Measurements from ENCODE around the gene SELENOH.
"Not testable (repeated sequence)": the region's sequence is repeated elsewhere in the genome, so short reads cannot be mapped to it uniquely, and the experiment has no call there.

Gene SELENOH, protein sequence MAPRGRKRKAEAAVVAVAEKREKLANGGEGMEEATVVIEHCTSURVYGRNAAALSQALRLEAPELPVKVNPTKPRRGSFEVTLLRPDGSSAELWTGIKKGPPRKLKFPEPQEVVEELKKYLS

DNA sequence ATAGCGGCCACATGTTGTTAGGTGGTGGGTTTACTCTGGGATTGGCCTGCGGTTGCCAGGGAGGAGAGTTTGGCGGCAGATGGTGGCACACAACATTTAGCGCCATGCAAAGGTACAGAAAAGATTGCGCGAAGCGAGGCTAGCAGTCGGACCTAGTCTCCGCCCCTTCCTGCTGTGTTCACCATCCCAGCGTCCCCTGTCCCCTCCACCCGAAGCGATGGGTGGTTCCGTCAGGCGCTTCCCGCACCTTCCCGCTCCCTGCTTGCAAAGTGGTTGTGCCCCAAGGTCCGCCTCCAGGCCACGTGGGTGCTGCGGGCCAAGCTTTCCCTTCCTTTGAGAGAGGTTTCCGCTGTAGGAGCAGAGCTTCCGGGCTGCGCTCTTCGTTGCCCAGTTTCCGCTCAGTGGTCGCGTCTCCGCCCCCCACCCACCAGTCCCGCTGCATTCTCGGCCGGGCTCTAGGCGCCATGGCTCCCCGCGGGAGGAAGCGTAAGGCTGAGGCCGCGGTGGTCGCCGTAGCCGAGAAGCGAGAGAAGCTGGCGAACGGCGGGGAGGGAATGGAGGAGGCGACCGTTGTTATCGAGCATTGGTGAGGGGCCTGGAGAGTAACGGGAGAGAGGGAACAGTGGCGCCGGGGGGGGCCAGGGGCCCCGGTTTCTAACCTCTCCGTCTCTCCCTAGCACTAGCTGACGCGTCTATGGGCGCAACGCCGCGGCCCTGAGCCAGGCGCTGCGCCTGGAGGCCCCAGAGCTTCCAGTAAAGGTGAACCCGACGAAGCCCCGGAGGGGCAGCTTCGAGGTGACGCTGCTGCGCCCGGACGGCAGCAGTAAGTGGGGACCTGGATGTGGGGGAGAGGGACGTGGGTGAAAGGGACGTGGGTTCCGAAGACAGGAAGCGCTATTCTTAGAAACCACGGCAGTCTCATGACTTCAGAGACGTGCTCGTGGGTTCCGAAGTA lies at the start of gene SELENOH:
SELENOH (plus strand) TSS at position 360 of the 955 bp plus-strand sequence; CDS start at position 465, 105 bp downstream.
- H3K4me3 ChIP-seq (ENCODE audit: low read depth, low read length): peak within 1 kb of the TSS; percentile 97

DNA sequence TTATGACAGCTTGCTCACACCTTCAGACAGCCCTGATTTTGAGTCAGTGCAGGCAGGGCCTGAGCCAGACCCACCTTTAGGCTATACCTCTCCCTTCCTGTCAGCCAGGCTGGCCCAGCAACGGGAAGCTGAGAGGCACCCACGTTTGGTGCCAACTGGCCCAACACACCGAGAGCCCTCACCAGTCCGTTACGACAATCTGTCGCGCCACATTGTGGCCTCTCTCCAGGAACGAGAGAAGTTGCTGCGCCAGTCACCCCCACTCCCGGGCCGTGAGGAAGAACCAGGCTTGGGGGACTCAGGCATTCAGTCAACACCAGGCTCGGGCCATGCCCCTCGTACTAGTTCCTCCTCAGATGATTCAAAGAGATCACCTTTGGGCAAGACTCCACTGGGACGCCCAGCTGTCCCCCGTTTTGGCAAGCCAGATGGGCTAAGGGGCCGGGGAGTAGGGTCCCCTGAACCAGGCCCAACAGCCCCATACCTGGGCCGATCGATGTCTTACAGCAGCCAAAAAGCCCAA lies 42.4 kb upstream of the SELENOH start:
- no peak overlapping the region for H3K4me3 ChIP-seq (ENCODE audit: low read depth, low read length)

DNA sequence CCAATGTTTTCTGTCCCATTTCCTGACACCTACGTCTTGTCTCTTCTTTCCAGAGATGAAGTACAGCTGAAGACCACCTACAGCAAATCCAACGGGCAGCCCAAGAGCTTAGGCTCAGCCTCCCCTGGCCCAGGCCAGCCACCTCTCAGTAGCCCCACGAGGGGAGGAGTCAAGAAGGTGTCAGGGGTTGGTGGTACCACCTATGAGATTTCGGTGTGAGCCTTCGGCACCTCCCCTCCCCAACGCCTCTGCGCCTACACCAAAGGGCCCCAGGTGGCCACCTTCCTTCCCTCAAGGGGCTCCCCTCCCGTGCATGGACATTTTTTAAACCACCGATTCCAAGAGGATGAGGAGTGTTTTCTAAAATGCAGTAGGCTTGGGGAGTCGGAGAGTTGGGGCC lies 41.5 kb upstream of the SELENOH start:
- no peak overlapping the region for H3K4me3 ChIP-seq (ENCODE audit: low read depth, low read length)

DNA sequence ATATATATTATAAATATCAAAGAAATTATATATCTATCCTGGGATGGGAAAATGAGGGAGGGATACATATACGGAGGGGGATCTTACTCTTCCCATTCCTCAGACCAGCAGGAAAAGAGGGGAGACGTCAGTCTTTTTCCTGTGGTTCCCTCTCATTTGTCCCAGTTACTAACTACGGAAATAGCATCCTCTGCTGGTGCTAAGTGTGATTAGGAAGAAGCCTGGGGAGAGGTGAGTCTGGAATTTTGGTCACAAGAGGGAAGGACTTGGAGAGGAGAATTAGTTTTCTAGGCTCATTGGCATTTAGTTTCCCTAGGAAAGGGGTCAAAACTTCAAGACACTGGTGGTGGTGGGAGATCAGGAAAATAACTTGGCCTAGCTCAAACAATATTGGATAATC lies 40.9 kb upstream of the SELENOH start:
- no peak overlapping the region for H3K4me3 ChIP-seq (ENCODE audit: low read depth, low read length)

DNA sequence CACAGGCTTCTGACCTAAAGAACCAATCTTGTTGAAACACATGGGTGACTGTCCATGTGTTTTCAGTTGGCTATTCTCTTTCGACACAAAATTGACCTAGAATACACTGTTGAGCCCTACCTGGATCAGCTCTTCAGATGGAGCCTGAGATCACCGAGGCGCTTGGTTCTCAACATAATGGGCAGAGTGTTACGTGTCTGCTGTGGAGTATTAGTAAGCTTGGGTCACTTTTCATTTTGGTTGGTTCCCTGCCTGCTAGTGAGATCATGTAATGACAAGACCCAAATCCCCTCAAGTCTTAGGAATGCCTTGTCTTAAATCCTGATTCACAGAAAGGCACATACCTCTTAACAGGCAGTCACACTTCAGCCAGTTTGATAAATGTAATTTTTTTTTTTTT lies 38.0 kb upstream of the SELENOH start:
- H3K4me3 ChIP-seq (ENCODE audit: low read depth, low read length): no peak overlapping the region

DNA sequence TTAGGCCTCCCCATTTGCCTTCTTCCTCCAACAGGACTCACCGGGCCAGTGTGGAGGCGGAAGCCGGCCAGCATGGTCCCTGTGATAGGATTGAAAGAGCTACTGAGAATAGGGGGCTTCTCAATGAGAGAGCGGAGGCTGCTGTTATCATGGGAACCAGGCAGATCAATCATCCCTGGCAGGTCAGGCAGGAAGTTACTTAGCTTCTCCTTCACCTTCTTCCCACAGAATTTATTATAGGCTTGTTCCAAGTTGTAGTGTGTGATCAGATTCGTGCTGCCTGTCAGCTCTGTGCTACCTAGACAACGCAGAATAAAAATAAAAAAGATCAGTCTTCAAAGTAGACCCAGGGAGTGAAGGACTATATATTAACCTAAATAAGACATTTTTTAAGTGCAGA lies 36.4 kb upstream of the SELENOH start:
- H3K4me3 ChIP-seq (ENCODE audit: low read depth, low read length): no peak overlapping the region

DNA sequence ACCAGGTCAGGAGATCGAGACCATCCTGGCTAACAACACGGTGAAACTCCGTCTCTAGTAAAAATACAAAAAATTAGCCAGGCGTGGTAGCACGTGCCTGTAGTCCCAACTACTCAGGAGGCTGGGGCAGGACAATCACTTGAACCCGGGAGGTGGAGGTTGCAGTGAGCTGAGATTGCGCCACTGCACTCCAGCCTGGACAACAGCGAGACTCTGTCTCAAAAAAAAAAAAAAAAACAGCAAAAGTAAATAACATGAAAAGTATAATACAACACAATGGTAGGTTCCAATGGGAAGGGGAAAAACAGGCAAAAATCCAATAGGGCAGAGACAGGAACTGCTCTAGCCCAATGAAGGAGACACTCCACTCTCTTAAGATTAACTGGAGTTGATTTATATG lies 35.9 kb upstream of the SELENOH start:
- H3K4me3 ChIP-seq (ENCODE audit: low read depth, low read length): not testable (repeated sequence)

DNA sequence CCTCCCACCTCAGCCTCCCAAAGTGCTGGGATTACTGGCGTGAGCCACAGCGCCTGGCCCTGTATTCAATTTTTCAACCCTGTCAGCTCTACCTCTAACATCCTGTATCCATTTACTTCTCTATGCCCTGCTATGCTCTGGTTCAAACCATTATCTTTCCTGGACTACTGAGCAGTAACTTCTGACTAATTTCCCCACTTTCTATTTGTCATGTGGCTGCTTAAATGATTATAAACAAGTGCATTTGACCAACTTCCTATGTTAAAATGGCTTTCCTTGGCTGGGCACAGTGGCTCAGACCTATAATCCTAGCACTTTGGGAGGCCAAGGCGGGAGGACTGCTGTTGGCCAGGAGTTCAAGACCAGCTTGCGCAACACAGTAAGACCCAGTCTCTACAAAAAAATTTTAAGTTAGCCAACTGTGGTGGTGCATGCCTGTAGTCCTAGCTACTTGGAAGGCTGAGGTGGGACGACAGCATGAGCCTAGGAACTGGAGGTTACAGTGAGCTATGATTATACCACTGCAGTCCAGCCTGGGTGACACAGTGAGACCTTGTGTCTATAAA lies 31.4 kb upstream of the SELENOH start:
- no peak overlapping the region for H3K4me3 ChIP-seq (ENCODE audit: low read depth, low read length)

DNA sequence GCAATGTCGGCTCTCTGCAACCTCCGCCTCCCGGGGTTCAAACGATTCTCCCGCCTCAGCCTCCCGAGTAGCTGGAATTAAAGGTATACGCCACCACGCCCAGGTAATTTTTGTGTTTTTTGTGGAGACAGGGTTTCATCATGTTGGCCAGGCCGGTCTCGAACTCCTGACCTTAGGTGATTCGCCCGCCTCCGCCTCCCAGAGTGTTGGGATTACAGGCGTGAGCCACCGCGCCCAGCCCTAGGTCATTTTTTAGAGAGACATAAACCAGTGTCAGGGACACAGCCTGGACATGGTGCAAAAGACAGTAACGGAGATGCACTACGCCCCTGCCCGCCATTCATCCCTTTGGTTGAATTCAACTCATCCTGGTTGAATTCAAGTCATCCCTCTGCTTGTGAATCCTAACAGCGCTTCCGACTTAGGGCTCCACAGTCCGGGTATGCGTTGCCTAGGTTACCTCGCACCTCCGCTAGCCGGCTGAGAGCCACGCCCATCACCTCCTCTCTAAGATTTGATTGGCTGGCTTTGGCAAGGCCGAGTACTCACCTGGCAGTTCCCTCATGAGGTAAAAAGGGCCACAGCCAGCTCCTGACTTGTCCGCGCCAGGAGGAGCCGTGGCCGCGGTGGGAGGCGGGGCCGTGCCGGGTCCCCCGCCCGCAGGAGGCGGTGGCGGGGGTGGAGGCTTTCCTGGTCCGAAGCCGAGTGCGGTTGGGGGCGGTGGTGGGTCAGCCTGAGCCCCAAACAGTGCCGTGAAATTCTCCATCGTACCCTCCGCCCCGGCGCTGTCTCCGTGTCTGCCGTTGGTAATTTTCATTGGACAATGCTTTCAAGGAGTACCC lies 29.7 kb upstream of the SELENOH start, which contains the start of gene MED19:
MED19 (minus strand) TSS at position 802 of the 842 bp plus-strand sequence; CDS start at position 766, 36 bp downstream.
- peak within 1 kb of the TSS; percentile 100 for H3K4me3 ChIP-seq (ENCODE audit: low read depth, low read length)

DNA sequence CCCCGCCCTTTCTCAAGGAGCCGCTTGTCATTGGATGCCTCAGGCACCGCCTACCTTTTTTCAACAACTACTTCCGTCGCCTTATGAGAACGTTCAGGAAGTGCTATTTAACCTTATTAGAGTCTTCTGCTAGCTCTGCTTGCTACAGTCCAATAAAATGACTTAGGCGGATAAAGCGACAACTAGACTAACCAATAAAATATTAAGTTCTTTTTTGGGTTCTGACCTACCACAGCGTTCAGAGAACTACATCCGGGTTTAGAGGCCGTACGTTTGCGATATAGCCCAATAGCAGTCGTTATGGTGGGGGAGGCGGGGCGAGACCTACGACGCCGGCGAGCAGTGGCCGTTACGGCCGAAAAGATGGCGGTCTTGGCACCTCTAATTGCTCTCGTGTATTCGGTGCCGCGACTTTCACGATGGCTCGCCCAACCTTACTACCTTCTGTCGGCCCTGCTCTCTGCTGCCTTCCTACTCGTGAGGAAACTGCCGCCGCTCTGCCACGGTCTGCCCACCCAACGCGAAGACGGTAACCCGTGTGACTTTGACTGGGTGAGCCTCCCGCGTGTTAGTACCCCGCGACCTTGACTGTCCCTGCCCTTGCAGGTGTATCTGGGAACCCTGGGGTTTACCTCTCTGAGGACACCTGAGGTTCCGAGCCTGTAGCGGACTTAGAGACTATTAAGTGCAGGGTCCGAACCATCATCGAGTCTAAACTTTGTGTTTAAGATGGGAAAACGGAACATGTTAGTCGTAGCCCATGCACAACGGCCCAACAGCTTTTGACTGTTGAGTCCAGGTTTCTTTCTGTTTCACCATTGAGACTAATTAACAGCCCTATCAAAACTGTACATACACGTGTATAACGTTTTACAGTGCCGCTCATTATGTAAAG lies 28.8 kb upstream of the SELENOH start, which contains the start of gene TMX2:
TMX2 (plus strand) TSS at position 338 of the 895 bp plus-strand sequence; CDS start at position 364, 26 bp downstream.
- H3K4me3 ChIP-seq (ENCODE audit: low read depth, low read length): peak within 1 kb of the TSS; percentile 100

DNA sequence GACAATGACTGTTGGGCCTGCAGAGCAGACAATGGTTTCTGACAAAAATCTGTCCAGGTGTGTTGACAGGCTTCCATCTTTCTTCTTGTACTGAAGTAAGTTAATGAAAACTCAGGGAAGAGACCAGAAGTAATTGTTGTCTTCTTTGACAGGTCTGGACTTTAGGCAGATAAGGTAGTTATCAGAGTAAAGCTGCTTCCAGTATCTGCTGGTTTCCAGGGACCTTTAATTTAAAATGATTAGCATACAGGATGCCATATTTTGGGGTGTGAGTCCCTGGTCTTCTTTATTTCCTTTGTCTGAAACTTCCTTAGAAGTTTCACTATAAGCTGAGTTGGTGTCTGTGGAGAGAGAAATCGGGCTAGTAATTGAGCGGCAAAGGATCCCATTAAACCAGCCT lies 27.5 kb upstream of the SELENOH start:
- H3K4me3 ChIP-seq (ENCODE audit: low read depth, low read length): peak overlapping the region; percentile 100

DNA sequence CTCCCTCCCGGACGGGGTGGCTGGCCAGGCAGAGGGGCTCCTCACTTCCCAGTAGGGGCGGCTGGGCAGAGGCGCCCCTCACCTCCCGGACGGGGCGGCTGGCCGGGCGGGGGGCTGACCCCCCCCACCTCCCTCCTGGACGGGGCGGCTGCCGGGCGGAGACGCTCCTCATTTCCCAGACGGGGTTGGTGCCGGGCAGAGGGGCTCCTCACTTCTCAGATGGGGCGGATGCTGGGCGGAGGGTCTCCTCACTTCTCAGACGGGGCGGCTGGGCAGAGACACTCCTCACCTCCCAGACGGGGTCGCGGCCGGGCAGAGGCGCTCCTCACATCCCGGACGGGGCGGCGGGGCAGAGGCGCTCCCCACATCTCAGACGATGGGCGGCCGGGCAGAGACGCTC lies 24.6 kb upstream of the SELENOH start:
- H3K4me3 ChIP-seq (ENCODE audit: low read depth, low read length): not testable (repeated sequence)

DNA sequence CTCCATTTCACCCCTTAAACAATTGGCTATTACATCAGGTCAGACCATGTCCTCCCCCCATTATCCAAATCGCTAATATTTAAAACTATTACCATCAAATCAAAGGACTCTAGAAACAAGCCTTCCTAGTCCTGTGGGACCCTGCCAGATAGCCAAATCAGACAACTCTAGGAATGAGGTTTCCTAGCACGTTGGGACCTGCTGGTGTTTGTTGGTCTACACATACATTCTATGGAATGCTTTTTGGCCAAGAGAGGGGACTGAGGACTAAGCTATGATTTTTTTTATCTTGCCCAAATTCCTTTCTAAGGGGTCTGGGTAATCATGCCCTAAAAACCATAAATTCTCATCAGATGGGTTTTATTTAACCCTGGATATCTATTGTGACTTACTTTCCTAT lies 14.1 kb upstream of the SELENOH start:
- H3K4me3 ChIP-seq (ENCODE audit: low read depth, low read length): no peak overlapping the region

DNA sequence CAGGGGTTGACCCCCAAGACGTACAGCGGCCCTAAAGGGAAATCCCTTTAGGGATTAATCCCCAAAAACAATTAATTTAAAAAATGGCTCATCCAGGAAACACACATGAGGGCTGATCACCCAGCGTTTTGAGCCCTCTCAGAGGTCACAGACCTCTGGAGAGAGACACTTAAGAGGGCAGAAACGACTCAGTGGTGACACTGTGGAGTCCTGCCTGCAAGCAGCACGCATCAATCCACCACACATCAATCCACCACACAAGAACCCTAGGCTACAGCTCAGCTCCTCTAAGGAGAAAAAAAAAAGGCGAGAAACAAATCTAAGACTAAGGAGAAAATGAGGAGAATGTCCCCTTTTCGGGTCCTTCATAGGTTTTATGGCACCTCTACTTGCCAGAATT lies 12.5 kb upstream of the SELENOH start:
- H3K4me3 ChIP-seq (ENCODE audit: low read depth, low read length): no peak overlapping the region

DNA sequence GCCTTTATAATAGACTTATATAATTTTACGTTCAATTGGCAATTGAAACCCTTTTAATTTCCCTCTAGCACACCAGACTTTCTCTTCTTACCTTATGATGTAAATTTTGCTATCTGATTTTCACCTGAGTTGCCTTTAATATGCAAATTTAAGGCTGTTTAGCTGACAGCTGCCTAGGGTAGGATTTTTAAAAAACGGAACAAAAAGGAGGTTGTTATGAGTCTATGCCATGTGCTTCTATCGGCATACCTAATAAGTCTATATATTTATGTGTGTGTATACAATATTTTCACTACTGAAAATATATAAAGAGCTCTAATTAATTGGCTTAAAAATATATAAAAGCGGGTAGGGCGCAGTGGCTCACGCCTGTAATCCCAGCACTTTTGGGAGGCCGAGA lies 11.8 kb upstream of the SELENOH start:
- no peak overlapping the region for H3K4me3 ChIP-seq (ENCODE audit: low read depth, low read length)

DNA sequence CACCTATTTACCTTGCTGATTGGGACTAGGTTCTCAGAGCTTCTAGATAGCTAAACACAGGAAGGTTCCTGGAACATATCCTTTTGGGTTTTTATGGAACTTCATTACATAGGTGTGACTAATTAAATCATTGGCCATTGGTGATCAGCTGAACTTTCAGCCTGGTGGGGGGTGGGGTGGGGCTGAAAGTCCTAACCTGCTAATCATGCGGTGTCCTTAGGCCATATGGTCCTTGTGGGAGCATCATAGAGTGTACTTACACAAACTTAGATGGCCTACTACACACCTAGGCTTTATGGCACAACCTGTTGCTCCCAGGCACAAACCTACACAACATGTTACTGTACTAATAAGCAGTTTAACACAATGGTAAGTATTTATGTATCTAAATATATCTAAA lies 8.6 kb upstream of the SELENOH start:
- no peak overlapping the region for H3K4me3 ChIP-seq (ENCODE audit: low read depth, low read length)

DNA sequence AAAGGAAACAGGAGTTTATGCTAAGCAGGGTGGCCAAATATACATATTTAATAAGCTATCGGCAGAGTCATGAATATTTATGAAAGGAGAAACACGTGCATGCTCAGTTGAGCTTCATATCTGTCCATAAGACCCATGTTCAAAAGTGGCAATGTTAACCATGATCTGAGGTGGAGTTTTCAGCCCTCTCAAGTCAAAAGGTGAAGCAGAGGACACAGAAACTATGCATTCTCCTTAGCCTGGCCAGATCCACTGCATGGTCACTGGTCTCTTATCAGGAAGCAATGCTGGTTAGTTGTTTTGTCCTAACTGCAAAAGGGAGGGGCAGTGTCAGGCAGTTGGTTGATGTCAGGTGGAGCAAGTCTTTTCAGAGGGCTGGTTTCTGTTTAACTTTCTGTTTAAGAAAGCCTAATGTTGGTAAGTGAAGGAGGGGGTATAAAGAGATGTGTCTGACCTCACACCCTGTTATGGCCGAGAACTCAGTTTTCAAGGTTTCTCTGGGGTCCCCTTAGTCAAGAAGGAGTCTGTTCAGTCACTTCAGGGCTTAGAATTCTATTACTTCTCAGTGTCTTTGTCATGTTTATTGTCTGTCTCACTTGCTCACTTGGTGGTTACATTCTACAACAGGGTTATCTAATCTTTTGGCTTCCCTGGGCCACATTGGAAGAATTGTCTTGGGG lies 5.5 kb upstream of the SELENOH start:
- no peak overlapping the region for H3K4me3 ChIP-seq (ENCODE audit: low read depth, low read length)

DNA sequence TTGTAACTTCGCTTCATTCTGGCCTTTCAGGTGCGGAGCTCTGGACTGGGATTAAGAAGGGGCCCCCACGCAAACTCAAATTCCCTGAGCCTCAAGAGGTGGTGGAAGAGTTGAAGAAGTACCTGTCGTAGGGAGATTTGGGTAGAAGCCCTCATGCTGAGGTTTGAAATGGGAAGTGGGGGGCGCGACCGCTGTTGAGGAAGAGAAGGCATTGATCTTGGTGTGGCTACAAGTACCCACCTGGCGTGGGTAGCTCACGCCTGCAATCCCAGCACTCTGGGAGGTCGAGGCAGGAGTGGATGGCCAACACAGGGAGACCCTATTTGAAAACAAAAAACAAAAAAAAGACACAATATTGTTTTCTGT lies 779 bp downstream of the SELENOH start:
- peak overlapping the region; percentile 97 for H3K4me3 ChIP-seq (ENCODE audit: low read depth, low read length)

DNA sequence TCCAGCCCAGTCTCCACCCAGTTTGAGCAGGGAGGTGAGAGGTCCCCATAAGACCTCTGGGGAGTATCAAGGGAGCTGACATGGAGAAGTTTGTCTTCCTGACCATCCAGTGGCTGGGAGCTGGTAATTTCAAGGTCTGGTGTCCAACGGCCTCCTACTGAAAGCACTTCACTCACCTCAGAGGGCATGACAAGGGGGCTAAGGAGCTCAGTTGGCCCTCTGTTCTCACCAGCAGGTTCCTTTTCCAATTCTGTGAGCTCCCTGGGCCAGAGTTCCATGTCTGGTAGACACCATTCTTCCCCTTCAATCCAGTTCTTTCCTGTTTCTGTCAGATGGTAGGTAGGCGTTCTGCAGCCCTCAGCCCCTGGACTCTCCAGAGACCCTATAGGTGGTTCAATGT lies 3.1 kb downstream of the SELENOH start:
- H3K4me3 ChIP-seq (ENCODE audit: low read depth, low read length): no peak overlapping the region

Measured in iPS-11a (cell line).